CD14-positive monocyte (primary cell): ENCODE data around the gene P2RY6. TPM values are rescaled to one million over a fixed set of nuclear protein-coding genes. Genes with fewer than 3 reads are reported as not detected.

ENCODE experiments used
- DNase-seq, 3 donors: peaks; one replicate each; pipeline ENCODE4 v3.0.0-alpha.2; 2011 to 2022
- H2AFZ ChIP-seq: 2 replicates; pipeline ENCODE4 v1.6.0; 2012; ENCODE audit warnings: mild to moderate bottlenecking, low read depth, low read length, inconsistent platforms; ENCODE audit not compliant: insufficient read depth, poor library complexity, severe bottlenecking
- H3K27ac ChIP-seq, 2 donors: 1 replicate in 1 of 2; 2 replicates in 1 of 2; pipeline ENCODE4 v1.5.1; 2012 to 2013; ENCODE audit warnings: low read length in 2 of 2, control low read depth in 1 of 2, inconsistent platforms in 1 of 2, low read depth in 1 of 2, mild to moderate bottlenecking in 1 of 2
- H3K27me3 ChIP-seq, 2 donors: one replicate each; pipeline versions ENCODE4 v1.6.0 to v1.6.1; 2011 to 2013; ENCODE audit warnings: low read length in 2 of 2; ENCODE audit not compliant: control insufficient read depth in 2 of 2, insufficient read depth in 2 of 2
- H3K36me3 ChIP-seq, 2 donors: replicated peaks in 1 of 2; 1 replicate in 1 of 2; 2 replicates in 1 of 2; pipeline versions ENCODE4 v1.5.1 to v1.6.1; 2012 to 2013; ENCODE audit warnings: low read length in 2 of 2, control low read depth in 1 of 2, inconsistent platforms in 1 of 2, mild to moderate bottlenecking in 1 of 2; ENCODE audit not compliant: insufficient read depth in 2 of 2, control insufficient read depth in 1 of 2
- H3K4me1 ChIP-seq, 2 donors: 1 replicate in 1 of 2; 2 replicates in 1 of 2; pipeline versions ENCODE4 v1.5.1 to v1.6.1; 2012 to 2013; ENCODE audit warnings: low read length in 2 of 2, control low read depth in 1 of 2, inconsistent platforms in 1 of 2, mild to moderate bottlenecking in 1 of 2, moderate library complexity in 1 of 2; ENCODE audit not compliant: insufficient read depth in 2 of 2, control insufficient read depth in 1 of 2
- H3K4me2 ChIP-seq: replicated peaks from 2 replicates; pipeline ENCODE3; 2012; ENCODE audit warnings: low read length, moderate library complexity, mild to moderate bottlenecking; ENCODE audit not compliant: poor library complexity, severe bottlenecking; ENCODE audit errors: extremely low read depth
- H3K4me3 ChIP-seq, 3 experiments: fragments of 200-600 bp in 1 of 3; sonication (generic) in 1 of 3; replicated peaks in 1 of 3; 1 replicate in 2 of 3; 2 replicates in 1 of 3; pipeline ENCODE4 v1.5.1; 2011 to 2013; ENCODE audit warnings: low read length in 3 of 3, mild to moderate bottlenecking in 3 of 3, control low read depth in 2 of 3, low read depth in 2 of 3, inconsistent platforms in 1 of 3, moderate library complexity in 1 of 3
- H3K79me2 ChIP-seq: 2 replicates; pipeline ENCODE4 v1.6.0; 2012; ENCODE audit warnings: mild to moderate bottlenecking, control low read depth, inconsistent platforms, low read length, moderate library complexity; ENCODE audit not compliant: insufficient read depth
- H3K9ac ChIP-seq: 2 replicates; pipeline ENCODE4 v1.6.0; 2017; ENCODE audit warnings: low read length, mild to moderate bottlenecking; ENCODE audit not compliant: insufficient read depth, poor library complexity, severe bottlenecking
- H3K9me3 ChIP-seq, 2 donors: replicated peaks in 1 of 2; 1 replicate in 1 of 2; 2 replicates in 1 of 2; pipeline versions ENCODE4 v1.5.1 to v1.6.1; 2012 to 2013; ENCODE audit warnings: low read length in 2 of 2, control low read depth in 1 of 2; ENCODE audit not compliant: control insufficient read depth in 1 of 2, insufficient read depth in 1 of 2
- H4K20me1 ChIP-seq: 2 replicates; pipeline ENCODE4 v1.6.0; 2012; ENCODE audit warnings: mild to moderate bottlenecking, low read length, control low read depth, moderate library complexity; ENCODE audit not compliant: insufficient read depth
- H3K27ac Mint-ChIP-seq, 7 donors: one replicate each; pipeline ENCODE4 v1.8.0; 2020; ENCODE audit warnings: mild to moderate bottlenecking in 7 of 7, mixed read lengths in 7 of 7, moderate library complexity in 6 of 7, inconsistent platforms in 2 of 7
- H3K27me3 Mint-ChIP-seq, 3 donors: one replicate each; pipeline ENCODE4 v1.8.0; 2021 to 2022; ENCODE audit warnings: low read depth in 3 of 3, mild to moderate bottlenecking in 3 of 3, mixed read lengths in 3 of 3, moderate library complexity in 3 of 3, inconsistent platforms in 1 of 3
- H3K36me3 Mint-ChIP-seq, 2 donors: one replicate each; pipeline ENCODE4 v1.8.0; 2020; ENCODE audit warnings: mixed read lengths in 2 of 2, inconsistent platforms in 1 of 2, mild to moderate bottlenecking in 1 of 2
- H3K4me1 Mint-ChIP-seq: one replicate; pipeline ENCODE4 v1.8.0; 2020; ENCODE audit warnings: mild to moderate bottlenecking, mixed read lengths
- H3K4me3 Mint-ChIP-seq, 2 donors: one replicate each; pipeline ENCODE4 v1.8.0; 2020; ENCODE audit warnings: mild to moderate bottlenecking in 2 of 2, mixed read lengths in 2 of 2, moderate library complexity in 1 of 2
- H3K9me3 Mint-ChIP-seq, 7 donors: one replicate each; pipeline ENCODE4 v1.8.0; 2020 to 2022; ENCODE audit warnings: mixed read lengths in 7 of 7, mild to moderate bottlenecking in 6 of 7, moderate library complexity in 6 of 7, inconsistent platforms in 2 of 7
- CTCF ChIP-seq: fragments of 200-600 bp; IDR thresholded peaks from one replicate; pipeline ENCODE4 v1.8.0; 2022; ENCODE audit warnings: antibody characterized with exemption, mild to moderate bottlenecking
- WGBS: methylation state at CpG from one replicate; pipeline ENCODE4 v1.1.5; 2013; ENCODE audit warnings: missing lambda C conversion rate; ENCODE audit not compliant: insufficient coverage; 5-methylcytosine and 5-hydroxymethylcytosine counted together
- intact Hi-C, 2 donors: fragments of 100-400 bp; cut with micrococcal nuclease; formaldehyde crosslinking; loops; one replicate each; pipeline versions ENCODE4 v1.15.0 to v1.15.1; 2023
- polyA plus RNA-seq, 3 donors: library from polyadenylated mRNA; depleted of rRNA in 1 of 3; unstranded in 2 of 3; stranded (reverse) in 1 of 3; fragments of 300-500 nt in 2 of 3; fragments of >200 nt in 1 of 3; fragmentation: Illumina TruSeq in 2 of 3; gene quantifications; 1 replicate in 2 of 3; 2 replicates in 1 of 3; pipeline ENCODE4 v1.2.3, GENCODE V29; 2012 to 2021

Gene P2RY6
- polyA plus RNA-seq, 3 donors: 1.7 to 5.1 (median 1.8) TPM

- Mint-ChIP-seq H3K9me3 (peaks cover 0 to under 1% (median 0%) of the 10 kb centered on the region in 7 donors), H3K27ac (peak overlapping the region in 1 of 7 donors; percentile 37), H3K4me1 (peaks cover 5% of the 10 kb centered on the region), H3K4me3 (peak overlapping the region in 1 of 2 donors; percentile 42), H3K36me3 (peaks cover 0 to 11% of the 10 kb centered on the region in 2 donors), H3K27me3 (peaks cover 26 to 31% (median 30%) of the 10 kb centered on the region in 3 donors)
- Histone ChIP-seq H3K4me1 (peaks cover 0 to 2% of the 10 kb centered on the region in 2 donors), H3K9ac (no peak overlapping the region), H3K27me3 (peaks cover 17 to 20% of the 10 kb centered on the region in 2 donors), H3K9me3 (peaks cover 0 to 4% of the 10 kb centered on the region in 2 donors), H3K4me3 (no peak overlapping the region), H3K4me2 (no peak overlapping the region), H3K36me3 (no peaks in the 10 kb centered on the region), H4K20me1 (no peaks in the 10 kb centered on the region), H2AFZ (no peak overlapping the region), H3K79me2 (no peaks in the 10 kb centered on the region), H3K27ac (no peak overlapping the region)
- intact Hi-C loops: no loop called here
- 97% methylated on average over 2 of the region's 3 CpGs for WGBS
- no peak for DNase-seq
- TF ChIP-seq CTCF: no peak
Measured at GRCh38 chr11:73259406-73260126, 12.6 kb upstream of the P2RY6 start.

- Histone ChIP-seq H3K4me2 (no peak overlapping the region), H3K27ac (no peak overlapping the region), H3K4me3 (no peak overlapping the region), H3K36me3 (no peaks in the 10 kb centered on the region), H3K27me3 (peaks cover 23 to 25% of the 10 kb centered on the region in 2 donors), H4K20me1 (no peaks in the 10 kb centered on the region), H3K9ac (no peak overlapping the region), H3K4me1 (peaks cover 0 to 2% of the 10 kb centered on the region in 2 donors), H2AFZ (no peak overlapping the region), H3K79me2 (no peaks in the 10 kb centered on the region), H3K9me3 (peaks cover 0 to 9% of the 10 kb centered on the region in 2 donors)
- Mint-ChIP-seq H3K9me3 (peaks cover 0 to 4% (median 0%) of the 10 kb centered on the region in 7 donors), H3K27me3 (peaks cover 32 to 36% (median 35%) of the 10 kb centered on the region in 3 donors), H3K27ac (no peak overlapping the region), H3K4me3 (no peak overlapping the region), H3K36me3 (peaks cover 0 to 14% of the 10 kb centered on the region in 2 donors), H3K4me1 (peaks cover 8% of the 10 kb centered on the region)
- no peak for TF ChIP-seq CTCF
- no peak for DNase-seq
- intact Hi-C loops: no loop called here
Measured at GRCh38 chr11:73260127-73260457, 12.0 kb upstream of the P2RY6 start.
